IMR-90 (cell line): ENCODE measurements around the gene STK25. TPM values are rescaled to one million over a fixed set of nuclear protein-coding genes. Genes with fewer than 3 reads are reported as not detected.

Experiments
- ATAC-seq: fragments of 200-7000 bp; cut with Tn5 transposase; 2 replicates; pipeline ENCODE4 v1.9.1; 2020; ENCODE audit warnings: low read depth, mild to moderate bottlenecking, moderate library complexity
- BruUV-seq: library from RNA; stranded (reverse); fragments of 400-500 nt; replicated peaks from 2 replicates; lab custom pipeline; 2021; lab: Mats Ljungman, UMichigan
- CTCF ChIA-PET: fragments of 300-600 bp; formaldehyde crosslinking; extraction: SDS; loops from one replicate; lab custom pipeline; 2021; ENCODE audit warnings: antibody characterized with exemption; lab: Yijun Ruan, JAX
- POLR2A ChIA-PET: fragments of 300-600 bp; sonication (Branson Sonifier 250); formaldehyde crosslinking; loops from one replicate; lab custom pipeline; 2022; ENCODE audit warnings: antibody characterized with exemption; ENCODE audit not compliant: unreplicated experiment; lab: Charles Lee
- DNase-seq: peaks from one replicate; pipeline ENCODE4 v3.0.0; 2013
- H2AFZ ChIP-seq: replicated peaks from 2 replicates; pipeline ENCODE3; 2013; ENCODE audit warnings: low read length, mild to moderate bottlenecking; ENCODE audit not compliant: poor library complexity
- H2AK5ac ChIP-seq: 2 replicates; pipeline ENCODE4 v1.6.1; 2013; ENCODE audit warnings: low read depth, low read length, inconsistent platforms
- H2AK9ac ChIP-seq: replicated peaks from 2 replicates; pipeline ENCODE3; 2013; ENCODE audit warnings: mild to moderate bottlenecking, low read depth, low read length, moderate library complexity; ENCODE audit not compliant: poor library complexity
- H2BK120ac ChIP-seq: 2 replicates; pipeline ENCODE4 v1.6.1; 2013; ENCODE audit warnings: low read depth, low read length, inconsistent platforms
- H2BK15ac ChIP-seq: 3 replicates; pipeline ENCODE4 v1.6.1; 2013; ENCODE audit warnings: low read depth, low read length, inconsistent platforms
- H2BK20ac ChIP-seq: 2 replicates; pipeline ENCODE4 v1.6.1; 2013; ENCODE audit warnings: low read depth, mild to moderate bottlenecking, inconsistent platforms, low read length, moderate library complexity
- H2BK5ac ChIP-seq: 2 replicates; pipeline ENCODE4 v1.6.1; 2013; ENCODE audit warnings: mild to moderate bottlenecking, low read depth, low read length, inconsistent platforms; ENCODE audit not compliant: poor library complexity, severe bottlenecking
- H3K14ac ChIP-seq: replicated peaks from 2 replicates; pipeline ENCODE4 v1.6.1; 2013; ENCODE audit warnings: low read depth, low read length, inconsistent platforms
- H3K18ac ChIP-seq: 2 replicates; pipeline ENCODE4 v1.6.1; 2013; ENCODE audit warnings: low read depth, low read length, control low read depth
- H3K23ac ChIP-seq: 2 replicates; pipeline ENCODE4 v1.6.1; 2013; ENCODE audit warnings: low read depth, low read length, inconsistent platforms
- H3K27ac ChIP-seq: 2 replicates; pipeline ENCODE4 v1.5.1; 2013; ENCODE audit warnings: mild to moderate bottlenecking, control low read depth, low read length; ENCODE audit not compliant: insufficient read depth
- H3K27me3 ChIP-seq: 2 replicates; pipeline ENCODE4 v1.6.1; 2013; ENCODE audit warnings: low read length; ENCODE audit not compliant: control insufficient read depth, insufficient read depth
- H3K36me3 ChIP-seq: 2 replicates; pipeline ENCODE4 v1.6.1; 2013; ENCODE audit warnings: low read length, mixed read lengths; ENCODE audit not compliant: control insufficient read depth, insufficient read depth
- H3K4ac ChIP-seq: 2 replicates; pipeline ENCODE4 v1.6.1; 2013; ENCODE audit warnings: low read depth, low read length, inconsistent platforms
- H3K4me1 ChIP-seq: 2 replicates; pipeline ENCODE4 v1.6.1; 2013; ENCODE audit warnings: low read length, mixed read lengths; ENCODE audit not compliant: control insufficient read depth, insufficient read depth
- H3K4me2 ChIP-seq: 2 replicates; pipeline ENCODE4 v1.6.1; 2013; ENCODE audit warnings: low read depth, mild to moderate bottlenecking, control low read depth, low read length, moderate library complexity
- H3K4me3 ChIP-seq: 2 replicates; pipeline ENCODE4 v1.5.1; 2013; ENCODE audit warnings: low read depth, mild to moderate bottlenecking, control low read depth, low read length, moderate library complexity; ENCODE audit not compliant: insufficient read depth
- H3K56ac ChIP-seq: 2 replicates; pipeline ENCODE4 v1.6.1; 2013; ENCODE audit warnings: low read length, inconsistent platforms; ENCODE audit not compliant: insufficient read depth; ENCODE audit errors: extremely low read depth
- H3K79me1 ChIP-seq, 2 experiments: 2 replicates each; pipeline ENCODE4 v1.6.1; 2013; ENCODE audit warnings: low read length in 2 of 2, inconsistent platforms in 1 of 2, low read depth in 1 of 2
- H3K9ac ChIP-seq: 2 replicates; pipeline ENCODE4 v1.6.1; 2013; ENCODE audit warnings: low read depth, low read length, control low read depth
- H3K9me1 ChIP-seq: 2 replicates; pipeline ENCODE4 v1.6.1; 2013; ENCODE audit warnings: low read length, inconsistent platforms; ENCODE audit not compliant: insufficient read depth
- H3K9me3 ChIP-seq: 2 replicates; pipeline ENCODE4 v1.6.1; 2013; ENCODE audit warnings: low read length; ENCODE audit not compliant: control insufficient read depth, insufficient read depth
- H4K20me1 ChIP-seq: 2 replicates; pipeline ENCODE4 v1.6.1; 2013; ENCODE audit warnings: low read length, inconsistent platforms; ENCODE audit not compliant: insufficient read depth
- H4K5ac ChIP-seq: 2 replicates; pipeline ENCODE4 v1.6.1; 2013; ENCODE audit warnings: mild to moderate bottlenecking, low read depth, low read length, control low read depth
- H4K8ac ChIP-seq, 2 experiments: 2 replicates each; pipeline ENCODE4 v1.6.1; 2013; ENCODE audit warnings: low read depth in 2 of 2, low read length in 2 of 2, control low read depth in 1 of 2, inconsistent platforms in 1 of 2
- H4K91ac ChIP-seq: 2 replicates; pipeline ENCODE4 v1.6.1; 2013; ENCODE audit warnings: low read depth, low read length, inconsistent platforms; ENCODE audit not compliant: insufficient read depth
- CHD1 ChIP-seq: IDR thresholded peaks from 2 replicates; pipeline ENCODE4 v1.6.1; 2012; ENCODE audit warnings: low read depth, low read length, improper control_type of control experiment
- MAFK ChIP-seq: IDR thresholded peaks from 2 replicates; pipeline ENCODE4 v1.6.1; 2012; ENCODE audit warnings: low read depth, low read length, improper control_type of control experiment
- MAZ ChIP-seq: IDR thresholded peaks from 2 replicates; pipeline ENCODE4 v1.6.1; 2012; ENCODE audit warnings: low read depth, mild to moderate bottlenecking, low read length, improper control_type of control experiment, moderate library complexity, borderline replicate concordance
- NFE2L2 ChIP-seq: fragments of 150-350 bp; IDR thresholded peaks from 2 replicates; pipeline ENCODE4 v1.6.1; 2016; ENCODE audit warnings: low read depth, mild to moderate bottlenecking, low read length
- RAD21 ChIP-seq: IDR thresholded peaks from 2 replicates; pipeline ENCODE4 v1.6.1; 2012; ENCODE audit warnings: low read length, improper control_type of control experiment
- RFX5 ChIP-seq: IDR thresholded peaks from 2 replicates; pipeline ENCODE4 v1.8.0; 2012; ENCODE audit warnings: low read depth, mild to moderate bottlenecking, low read length, moderate library complexity
- SMC3 ChIP-seq: fragments of 150-350 bp; IDR thresholded peaks from 2 replicates; pipeline ENCODE4 v1.6.1; 2016; ENCODE audit warnings: low read depth, mild to moderate bottlenecking, antibody characterized with exemption, low read length, moderate library complexity
- WGBS, 2 experiments: methylation state at CpG; one replicate each; pipeline versions ENCODE4 v1.1.5 to v1.1.7; 2013; ENCODE audit warnings: missing lambda C conversion rate in 2 of 2; ENCODE audit not compliant: insufficient read length in 1 of 2; ENCODE audit errors: extremely low coverage in 2 of 2; 5-methylcytosine and 5-hydroxymethylcytosine counted together
- dilution Hi-C: fragments of 300-500 bp; cut with HindIII; formaldehyde crosslinking; loops from one replicate; pipeline ENCODE4 v1.14.3; 2018; ENCODE audit warnings: low sequenced_read_pairs; ENCODE audit not compliant: unreplicated experiment
- in situ Hi-C: fragments of 300-500 bp; cut with MboI; formaldehyde crosslinking; loops from 3 replicates; pipeline ENCODE4 v1.14.3; 2019; ENCODE audit warnings: low sequenced_read_pairs, inconsistent platforms, mixed read lengths
- intact Hi-C: fragments of 100-400 bp; cut with micrococcal nuclease; formaldehyde crosslinking; loops from 2 replicates; pipeline ENCODE4 v1.10.0; 2022
- polyA plus RNA-seq, 3 experiments: library from polyadenylated mRNA; depleted of rRNA; stranded (reverse); fragments of >200 nt; gene quantifications; 2 replicates each; pipeline ENCODE4 v1.2.3, GENCODE V29; 2012; ENCODE audit warnings: low replicate concordance in 1 of 3
- total RNA-seq: library from RNA; depleted of rRNA; stranded (reverse); fragments of >200 nt; gene quantifications from 2 replicates; pipeline ENCODE4 v1.2.3, GENCODE V29; 2012

STK25 gene
- total and polyA plus RNA-seq, 2 of the 4 experiments (the other 2 are of a cell fraction): 258 to 392 TPM

- Histone ChIP-seq H3K4me2 (peak overlapping the region; percentile 72; the same call in 1 of the 2 replicates), H3K9ac (no peak overlapping the region), H3K27me3 (peaks cover 11% of the 10 kb centered on the region; the same call in 1 of the 2 replicates), H2BK15ac (no peak overlapping the region), H2AK5ac (no peak overlapping the region), H3K79me1 (peaks cover 0 to 5% of the 10 kb centered on the region in 2 experiments; a peak in 2 of 4 replicates), H3K9me1 (peaks cover 7% of the 10 kb centered on the region), H2BK120ac (no peak overlapping the region), H3K4me3 (no peak overlapping the region), H3K23ac (no peak overlapping the region), H4K20me1 (no peaks in the 10 kb centered on the region), H2BK20ac (no peak overlapping the region), H3K56ac (no peak overlapping the region), H3K27ac (no peak overlapping the region), H3K14ac (no peak overlapping the region), H2BK5ac (no peak overlapping the region), H2AK9ac (peak overlapping the region; percentile 33), H4K8ac (no peak overlapping the region), H3K36me3 (no peaks in the 10 kb centered on the region), H4K5ac (no peak overlapping the region), H3K18ac (no peak overlapping the region), H3K9me3 (no peaks in the 10 kb centered on the region), H3K4me1 (peaks cover 16% of the 10 kb centered on the region), H2AFZ (peak overlapping the region; percentile 83), H4K91ac (no peak overlapping the region), H3K4ac (no peak overlapping the region)
- CTCF ChIA-PET: no interaction called here
- BruUV-seq: no TSS peak
- ATAC-seq (peak; percentile 54), DNase-seq (no peak)
- TF ChIP-seq RFX5 (no peak), CHD1 (no peak), MAZ (no peak), NFE2L2 (no peak), RAD21 (no peak), MAFK (no peak), SMC3 (no peak)
- dilution Hi-C loops: no loop called here
- intact Hi-C loops: no loop called here
- in situ Hi-C loops: no loop called here
- 36% methylated on average over 21 of the region's 68 CpGs; no CpG with 5 or more reads in 1 of the 2 experiments for WGBS, 2 experiments
- POLR2A ChIA-PET: no interaction called here
Observed at GRCh38 chr2:241540771-241541561, 32.6 kb upstream of the STK25 start.
